B cell (primary cell): ENCODE results near the gene LMNTD2. TPM values are rescaled to one million over a fixed set of nuclear protein-coding genes. Genes with fewer than 3 reads are reported as not detected.

Source experiments
- ATAC-seq: fragments of 200-7000 bp; cut with Tn5 transposase; one replicate; pipeline ENCODE4 v1.10.0; 2021; ENCODE audit warnings: low read depth, mild to moderate bottlenecking, moderate number of reproducible peaks, moderate library complexity
- CTCF ChIA-PET: fragments of 350-600 bp; sonication (Branson Sonifier 250); formaldehyde crosslinking; loops from one replicate; lab custom pipeline; 2021; ENCODE audit warnings: antibody characterized with exemption, inconsistent platforms; lab: Charles Lee
- POLR2A ChIA-PET: fragments of 350-600 bp; sonication (Branson Sonifier 250); formaldehyde crosslinking; loops from one replicate; lab custom pipeline; 2021; ENCODE audit warnings: antibody characterized with exemption; lab: Charles Lee
- DNase-seq: peaks from one replicate; pipeline ENCODE4 v3.0.0; 2013
- H2AFZ ChIP-seq: 2 replicates; pipeline ENCODE4 v1.6.1; 2012; ENCODE audit warnings: mild to moderate bottlenecking, low read depth, low read length; ENCODE audit not compliant: insufficient read depth, poor library complexity, severe bottlenecking
- H3K27ac ChIP-seq, 2 donors: 1 replicate in 1 of 2; 2 replicates in 1 of 2; pipeline ENCODE4 v1.5.1; 2012 to 2013; ENCODE audit warnings: low read length in 2 of 2, mild to moderate bottlenecking in 2 of 2, moderate library complexity in 1 of 2
- H3K27me3 ChIP-seq, 4 experiments: fragments of 200-600 bp in 1 of 4; sonication (generic) in 1 of 4; replicated peaks in 1 of 4; 1 replicate in 2 of 4; 2 replicates in 2 of 4; pipeline versions ENCODE4 v1.6.1 to v1.7.0; 2013 to 2016; ENCODE audit warnings: low read length in 3 of 4, mild to moderate bottlenecking in 2 of 4, mixed read lengths in 1 of 4, moderate library complexity in 1 of 4; ENCODE audit not compliant: insufficient read depth in 4 of 4, control insufficient read depth in 3 of 4; ENCODE audit errors: control extremely low read depth in 1 of 4
- H3K36me3 ChIP-seq, 2 experiments: replicated peaks in 1 of 2; 1 replicate in 1 of 2; 2 replicates in 1 of 2; pipeline versions ENCODE4 v1.6.1 to v1.7.1; 2013; ENCODE audit warnings: low read length in 1 of 2; ENCODE audit not compliant: insufficient read depth in 2 of 2, control insufficient read depth in 1 of 2; ENCODE audit errors: control extremely low read depth in 1 of 2, extremely low read depth in 1 of 2
- H3K4me1 ChIP-seq, 2 donors: fragments of 200-600 bp in 1 of 2; sonication (generic) in 1 of 2; 1 replicate in 1 of 2; 2 replicates in 1 of 2; pipeline versions ENCODE4 v1.5.1 to v1.6.1; 2013 to 2017; ENCODE audit warnings: low read length in 2 of 2; ENCODE audit not compliant: control insufficient read depth in 2 of 2, insufficient read depth in 2 of 2
- H3K4me2 ChIP-seq: replicated peaks from 2 replicates; pipeline ENCODE3; 2012; ENCODE audit warnings: mild to moderate bottlenecking, low read depth, low read length; ENCODE audit not compliant: poor library complexity, severe bottlenecking
- H3K4me3 ChIP-seq, 5 experiments: fragments of 200-600 bp in 1 of 5; sonication (generic) in 1 of 5; 1 replicate in 3 of 5; 2 replicates in 2 of 5; pipeline versions ENCODE4 v1.5.1 to v1.7.0; 2011 to 2016; ENCODE audit warnings: low read length in 4 of 5, mild to moderate bottlenecking in 4 of 5, low read depth in 2 of 5, control low read depth in 1 of 5, moderate library complexity in 1 of 5; ENCODE audit not compliant: insufficient read depth in 1 of 5; ENCODE audit errors: control extremely low read depth in 1 of 5, extremely low read depth in 1 of 5
- H3K79me2 ChIP-seq: fragments of 200-600 bp; sonication (generic); one replicate; pipeline ENCODE4 v1.6.0; 2016; ENCODE audit warnings: low read length; ENCODE audit not compliant: control insufficient read depth, insufficient read depth
- H3K9ac ChIP-seq: fragments of 200-600 bp; sonication (generic); 2 replicates; pipeline ENCODE4 v1.6.1; 2017; ENCODE audit warnings: mild to moderate bottlenecking, low read length, moderate library complexity
- H3K9me3 ChIP-seq, 3 donors: one replicate each; pipeline versions ENCODE4 v1.6.1 to v1.7.1; 2013; ENCODE audit warnings: low read length in 2 of 3; ENCODE audit not compliant: control insufficient read depth in 2 of 3, insufficient read depth in 1 of 3; ENCODE audit errors: control extremely low read depth in 1 of 3
- H4K20me1 ChIP-seq: 2 replicates; pipeline ENCODE4 v1.6.0; 2012; ENCODE audit warnings: mild to moderate bottlenecking, low read length; ENCODE audit not compliant: insufficient read depth, control insufficient read depth, poor library complexity, severe bottlenecking
- H3K27ac Mint-ChIP-seq: one replicate; pipeline ENCODE4 v1.8.0; 2021; ENCODE audit warnings: mixed read lengths
- H3K27me3 Mint-ChIP-seq: one replicate; pipeline ENCODE4 v1.8.0; 2021; ENCODE audit warnings: mixed read lengths
- H3K4me1 Mint-ChIP-seq: one replicate; pipeline ENCODE4 v1.8.0; 2021; ENCODE audit warnings: mixed read lengths
- H3K4me3 Mint-ChIP-seq: one replicate; pipeline ENCODE4 v1.8.0; 2021; ENCODE audit warnings: mixed read lengths
- H3K9me3 Mint-ChIP-seq: one replicate; pipeline ENCODE4 v1.8.0; 2022; ENCODE audit warnings: mixed read lengths; ENCODE audit not compliant: insufficient read depth
- EZH2 ChIP-seq: IDR thresholded peaks from 2 replicates; pipeline ENCODE4 v1.6.1; 2012; ENCODE audit warnings: borderline replicate concordance, low read depth, mild to moderate bottlenecking, moderate library complexity, low read length; ENCODE audit not compliant: insufficient read depth, poor library complexity, severe bottlenecking
- WGBS: methylation state at CpG from one replicate; pipeline ENCODE4 v1.1.5; 2013; ENCODE audit warnings: missing lambda C conversion rate; ENCODE audit not compliant: insufficient coverage; 5-methylcytosine and 5-hydroxymethylcytosine counted together
- intact Hi-C: fragments of 100-400 bp; cut with micrococcal nuclease; formaldehyde crosslinking; loops from one replicate; pipeline ENCODE4 v1.10.0; 2022
- polyA plus RNA-seq: library from polyadenylated mRNA; depleted of rRNA; stranded (reverse); fragments of >200 nt; gene quantifications from 2 replicates; pipeline ENCODE4 v1.2.3, GENCODE V29; 2012
- total RNA-seq, 2 donors: library from RNA; stranded (reverse); fragments of 120-200 nt in 1 of 2; gene quantifications; 1 replicate in 1 of 2; 2 replicates in 1 of 2; pipeline versions ENCODE4 v1.2.3 to v1.2.4, GENCODE V29; 2013 to 2022
- TF ChIP-seq, protein P1 (sequence below): fragments of 200-600 bp; IDR thresholded peaks from one replicate; pipeline ENCODE4 v1.8.0; 2022; ENCODE audit warnings: antibody characterized with exemption, mild to moderate bottlenecking

LMNTD2 gene
- total and polyA plus RNA-seq, 2 donors (not counting 1 experiment from before 2014, with no cell fraction given): 21.4 to 29.6 TPM

DNA sequence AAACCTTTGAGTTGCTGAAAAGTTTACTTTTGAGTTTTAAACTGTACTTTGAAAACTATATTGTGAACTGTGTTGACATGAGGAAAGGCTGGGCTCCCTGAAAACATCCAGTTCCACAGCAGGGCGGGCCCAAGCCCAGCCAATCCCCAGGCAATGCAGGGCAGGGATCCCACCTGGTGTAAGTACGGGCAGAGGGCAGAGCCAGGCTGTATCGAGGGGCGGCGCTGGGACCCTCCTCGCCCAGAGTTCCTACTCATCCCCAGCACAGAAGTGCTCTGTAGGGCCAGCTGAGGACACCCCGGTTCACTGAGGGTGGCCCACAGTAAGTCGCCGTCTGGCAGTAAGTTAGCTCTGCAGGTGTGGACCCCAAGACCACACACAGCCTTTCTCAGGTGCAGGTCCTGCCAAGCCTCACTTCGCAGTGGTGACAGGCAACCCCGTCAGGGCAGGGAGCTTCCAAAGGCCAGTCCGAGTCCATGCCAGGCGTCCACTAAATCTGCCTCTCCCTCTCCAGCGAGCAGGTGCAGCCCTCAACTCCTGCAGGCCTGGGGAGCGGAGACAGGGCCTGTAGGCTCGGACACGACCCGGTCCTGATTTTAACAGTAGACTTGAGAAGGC, 6.6 kb upstream of the LMNTD2 start:
- Mint-ChIP-seq H3K4me3 (peak overlapping the region; percentile 83), H3K27ac (peak overlapping the region; percentile 84), H3K27me3 (no peaks in the 10 kb centered on the region), H3K9me3 (no peaks in the 10 kb centered on the region), H3K4me1 (peaks cover 9% of the 10 kb centered on the region)
- Histone ChIP-seq H3K27ac (no peak overlapping the region), H3K4me2 (no peak overlapping the region), H3K4me3 (no peak overlapping the region), H3K9me3 (no peaks in the 10 kb centered on the region), H3K27me3 (peaks cover 0 to 4% (median 1%) of the 10 kb centered on the region in 4 experiments), H4K20me1 (peaks cover 21% of the 10 kb centered on the region), H3K4me1 (peaks cover 10 to 17% of the 10 kb centered on the region in 2 donors), H3K79me2 (peaks cover 8% of the 10 kb centered on the region), H2AFZ (no peak overlapping the region), H3K9ac (no peak overlapping the region), H3K36me3 (no peaks in the 10 kb centered on the region)
- intact Hi-C loops: loop anchor here (5.0 kb wide), 1 partner anchor 130 kb away; the partner anchor contains the start of genes DEAF1 and TMEM80
- 97% methylated on average over 17 of the region's 18 CpGs for WGBS
- DNase-seq: peak; percentile 50
- CTCF ChIA-PET: interaction anchor here (1.5 kb wide), 1 partner anchor 181 kb away, joined by 3 read pairs; no protein-coding TSS in a partner anchor
- no peak for ATAC-seq
- POLR2A ChIA-PET: interaction anchor here (1.9 kb wide), 1 partner anchor 8 kb away, joined by 7 read pairs; the partner anchor contains the start of gene PHRF1
- TF ChIP-seq, protein P1, sequence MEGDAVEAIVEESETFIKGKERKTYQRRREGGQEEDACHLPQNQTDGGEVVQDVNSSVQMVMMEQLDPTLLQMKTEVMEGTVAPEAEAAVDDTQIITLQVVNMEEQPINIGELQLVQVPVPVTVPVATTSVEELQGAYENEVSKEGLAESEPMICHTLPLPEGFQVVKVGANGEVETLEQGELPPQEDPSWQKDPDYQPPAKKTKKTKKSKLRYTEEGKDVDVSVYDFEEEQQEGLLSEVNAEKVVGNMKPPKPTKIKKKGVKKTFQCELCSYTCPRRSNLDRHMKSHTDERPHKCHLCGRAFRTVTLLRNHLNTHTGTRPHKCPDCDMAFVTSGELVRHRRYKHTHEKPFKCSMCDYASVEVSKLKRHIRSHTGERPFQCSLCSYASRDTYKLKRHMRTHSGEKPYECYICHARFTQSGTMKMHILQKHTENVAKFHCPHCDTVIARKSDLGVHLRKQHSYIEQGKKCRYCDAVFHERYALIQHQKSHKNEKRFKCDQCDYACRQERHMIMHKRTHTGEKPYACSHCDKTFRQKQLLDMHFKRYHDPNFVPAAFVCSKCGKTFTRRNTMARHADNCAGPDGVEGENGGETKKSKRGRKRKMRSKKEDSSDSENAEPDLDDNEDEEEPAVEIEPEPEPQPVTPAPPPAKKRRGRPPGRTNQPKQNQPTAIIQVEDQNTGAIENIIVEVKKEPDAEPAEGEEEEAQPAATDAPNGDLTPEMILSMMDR: no peak
- TF ChIP-seq EZH2: no peak

GRCh38 chr11:565921-566509, 5.5 kb upstream of the LMNTD2 start:
- no peak overlapping the region for H2AFZ ChIP-seq
- Mint-ChIP-seq H3K9me3 (no peaks in the 10 kb centered on the region), H3K4me3 (no peak overlapping the region), H3K4me1 (peaks cover 14% of the 10 kb centered on the region), H3K27ac (no peak overlapping the region), H3K27me3 (no peaks in the 10 kb centered on the region)
- H3K4me2 ChIP-seq: no peak overlapping the region
- H3K27me3 ChIP-seq: no peaks in the 10 kb centered on the region
- ATAC-seq: no peak
- intact Hi-C loops: loop anchor here (5.0 kb wide), 1 partner anchor 131 kb away; the partner anchor contains the start of genes DEAF1 and TMEM80
- no peak overlapping the region for H3K27ac ChIP-seq
- H4K20me1 ChIP-seq: peaks cover 31% of the 10 kb centered on the region
- 85% methylated on average over 11 of the region's 12 CpGs for WGBS
- H3K79me2 ChIP-seq: peaks cover 18% of the 10 kb centered on the region
- ChIA-PET CTCF (interaction anchor here (0.8 to 3.3 kb wide), 3 partner anchors 12 to 182 kb away, joined by 3 to 11 read pairs (median 3); no protein-coding TSS in a partner anchor), POLR2A (interaction anchor here (1.9 kb wide), 1 partner anchor 10 kb away, joined by 7 read pairs; the partner anchor contains the start of gene PHRF1)
- no peak overlapping the region for H3K9ac ChIP-seq
- TF ChIP-seq, protein P1: no peak
- no peak for TF ChIP-seq EZH2
- no peaks in the 10 kb centered on the region for H3K36me3 ChIP-seq
- no peak overlapping the region for H3K4me3 ChIP-seq
- peaks cover 15 to 26% of the 10 kb centered on the region in 2 donors for H3K4me1 ChIP-seq
- DNase-seq: no peak
- H3K9me3 ChIP-seq: no peaks in the 10 kb centered on the region
